ENCODE data around the gene ESAM. TPM values are rescaled to one million over a fixed set of nuclear protein-coding genes. Genes with fewer than 3 reads are reported as not detected.

The ESAM gene
- total and polyA plus RNA-seq, 2 donors (not counting 1 experiment from before 2014, with no cell fraction given), result 1.4 to 14.5 TPM

GRCh38 chr11:124737638-124738305 is 24.3 kb downstream of the ESAM start:
- Histone ChIP-seq H3K9ac (ENCODE audit: low read length) (no peak overlapping the region), H2AFZ (ENCODE audit: insufficient read depth, low read depth, low read length, poor library complexity, severe bottlenecking) (no peak overlapping the region), H3K4me3 (ENCODE audit: control extremely low read depth in 1 of 5, extremely low read depth in 1 of 5, insufficient read depth in 1 of 5, low read depth in 2 of 5, low read length in 4 of 5) (no peak overlapping the region), H4K20me1 (ENCODE audit: control insufficient read depth, insufficient read depth, low read length, poor library complexity, severe bottlenecking) (no peaks in the 10 kb centered on the region), H3K27me3 (replicated peaks in 1 of 4; ENCODE audit: control extremely low read depth in 1 of 4, control insufficient read depth in 3 of 4, insufficient read depth in 4 of 4, low read length in 3 of 4) (peaks cover 0 to 13% (median 2%) of the 10 kb centered on the region in 4 experiments), H3K9me3 (ENCODE audit: control extremely low read depth in 1 of 3, control insufficient read depth in 2 of 3, insufficient read depth in 1 of 3, low read length in 2 of 3) (no peaks in the 10 kb centered on the region), H3K79me2 (ENCODE audit: control insufficient read depth, insufficient read depth, low read length) (no peaks in the 10 kb centered on the region), H3K4me2 (replicated peaks; ENCODE audit: low read depth, low read length, poor library complexity, severe bottlenecking) (no peak overlapping the region), H3K4me1 (ENCODE audit: control insufficient read depth in 2 of 2, insufficient read depth in 2 of 2, low read length in 2 of 2) (peaks cover 8 to 17% of the 10 kb centered on the region in 2 donors), H3K27ac (ENCODE audit: low read length in 2 of 2) (no peak overlapping the region), H3K36me3 (replicated peaks in 1 of 2; ENCODE audit: control extremely low read depth in 1 of 2, control insufficient read depth in 1 of 2, extremely low read depth in 1 of 2, insufficient read depth in 2 of 2, low read length in 1 of 2) (no peaks in the 10 kb centered on the region)
- no peaks in the 10 kb centered on the region for H3K9me3 Mint-ChIP-seq (ENCODE audit: insufficient read depth)
- WGBS (ENCODE audit: insufficient coverage), result 93% methylated on average over 3 of the region's 7 CpGs
- intact Hi-C loops (cut with micrococcal nuclease), result no loop called here
- H3K4me3 Mint-ChIP-seq, result no peak overlapping the region
- H3K4me1 Mint-ChIP-seq, result peaks cover 16% of the 10 kb centered on the region
- no peak for DNase-seq
- ChIA-PET CTCF (interaction anchor here (0.5 to 1.4 kb wide), 3 partner anchors 20 to 68 kb away, joined by 3 to 6 read pairs (median 4); no protein-coding TSS in a partner anchor), POLR2A (no interaction called here)
- no peak for TF ChIP-seq EZH2 (IDR thresholded peaks at IDR 0.05; ENCODE audit: borderline replicate concordance, insufficient read depth, low read depth, low read length, poor library complexity, severe bottlenecking)
- TF ChIP-seq CTCF (IDR thresholded peaks at IDR 0.05), result no peak
- no peak for ATAC-seq (ENCODE audit: low read depth)
- no peaks in the 10 kb centered on the region for H3K27me3 Mint-ChIP-seq
- no peak overlapping the region for H3K27ac Mint-ChIP-seq

GRCh38 chr11:124736736-124737135 is 25.4 kb downstream of the ESAM start:
- intact Hi-C loops (cut with micrococcal nuclease), result no loop called here

More at GRCh38 chr11:124736736-124737135, 25.4 kb downstream of the ESAM start:
- ChIA-PET POLR2A (no interaction called here), CTCF (no interaction called here)
- Mint-ChIP-seq H3K4me1 (peaks cover 16% of the 10 kb centered on the region), H3K4me3 (no peak overlapping the region), H3K27me3 (no peaks in the 10 kb centered on the region), H3K27ac (no peak overlapping the region), H3K9me3 (ENCODE audit: insufficient read depth) (no peaks in the 10 kb centered on the region)
- DNase-seq, result no peak
- no peak overlapping the region for H3K4me2 ChIP-seq (replicated peaks; ENCODE audit: low read depth, low read length, poor library complexity, severe bottlenecking)
- H3K9me3 ChIP-seq (ENCODE audit: control extremely low read depth in 1 of 3, control insufficient read depth in 2 of 3, insufficient read depth in 1 of 3, low read length in 2 of 3), result no peaks in the 10 kb centered on the region
- H3K4me1 ChIP-seq (ENCODE audit: control insufficient read depth in 2 of 2, insufficient read depth in 2 of 2, low read length in 2 of 2), result peaks cover 8 to 17% of the 10 kb centered on the region in 2 donors
- H3K27me3 ChIP-seq (replicated peaks in 1 of 4; ENCODE audit: control extremely low read depth in 1 of 4, control insufficient read depth in 3 of 4, insufficient read depth in 4 of 4, low read length in 3 of 4), result peaks cover 0 to 10% (median 2%) of the 10 kb centered on the region in 4 experiments
- 7% methylated on average over 2 of the region's 3 CpGs for WGBS (ENCODE audit: insufficient coverage)
- TF ChIP-seq EZH2 (IDR thresholded peaks at IDR 0.05; ENCODE audit: borderline replicate concordance, insufficient read depth, low read depth, low read length, poor library complexity, severe bottlenecking) (no peak), CTCF (IDR thresholded peaks at IDR 0.05) (no peak)
- no peak overlapping the region for H2AFZ ChIP-seq (ENCODE audit: insufficient read depth, low read depth, low read length, poor library complexity, severe bottlenecking)
- H3K27ac ChIP-seq (ENCODE audit: low read length in 2 of 2), result no peak overlapping the region
- no peak overlapping the region for H3K4me3 ChIP-seq (ENCODE audit: control extremely low read depth in 1 of 5, extremely low read depth in 1 of 5, insufficient read depth in 1 of 5, low read depth in 2 of 5, low read length in 4 of 5)
- H3K79me2 ChIP-seq (ENCODE audit: control insufficient read depth, insufficient read depth, low read length), result no peaks in the 10 kb centered on the region
- no peak for ATAC-seq (ENCODE audit: low read depth)
- H3K9ac ChIP-seq (ENCODE audit: low read length), result no peak overlapping the region
- H4K20me1 ChIP-seq (ENCODE audit: control insufficient read depth, insufficient read depth, low read length, poor library complexity, severe bottlenecking), result no peaks in the 10 kb centered on the region
- no peaks in the 10 kb centered on the region for H3K36me3 ChIP-seq (replicated peaks in 1 of 2; ENCODE audit: control extremely low read depth in 1 of 2, control insufficient read depth in 1 of 2, extremely low read depth in 1 of 2, insufficient read depth in 2 of 2, low read length in 1 of 2)
